Breast epithelium (tissue), 3 donors: ENCODE results near the gene CYSTM1.

Experiments
- POLR2A ChIP-seq: fragments of 450-650 bp; IDR thresholded peaks from one replicate; pipeline ENCODE4 v1.6.1; 2016; ENCODE audit warnings: antibody characterized with exemption, mild to moderate bottlenecking, moderate library complexity
- POLR2AphosphoS5 ChIP-seq, 3 donors: sonication (generic); formaldehyde crosslinking; IDR thresholded peaks; one replicate each; pipeline ENCODE4 v1.6.1; 2017; ENCODE audit warnings: antibody characterized with exemption in 3 of 3
- TF ChIP-seq, protein P1 (sequence below), 3 donors: fragments of 450-650 bp; IDR thresholded peaks; one replicate each; pipeline ENCODE4 v1.5.1; 2016 to 2017; ENCODE audit warnings: antibody characterized with exemption in 3 of 3, mild to moderate bottlenecking in 3 of 3, moderate library complexity in 3 of 3

DNA sequence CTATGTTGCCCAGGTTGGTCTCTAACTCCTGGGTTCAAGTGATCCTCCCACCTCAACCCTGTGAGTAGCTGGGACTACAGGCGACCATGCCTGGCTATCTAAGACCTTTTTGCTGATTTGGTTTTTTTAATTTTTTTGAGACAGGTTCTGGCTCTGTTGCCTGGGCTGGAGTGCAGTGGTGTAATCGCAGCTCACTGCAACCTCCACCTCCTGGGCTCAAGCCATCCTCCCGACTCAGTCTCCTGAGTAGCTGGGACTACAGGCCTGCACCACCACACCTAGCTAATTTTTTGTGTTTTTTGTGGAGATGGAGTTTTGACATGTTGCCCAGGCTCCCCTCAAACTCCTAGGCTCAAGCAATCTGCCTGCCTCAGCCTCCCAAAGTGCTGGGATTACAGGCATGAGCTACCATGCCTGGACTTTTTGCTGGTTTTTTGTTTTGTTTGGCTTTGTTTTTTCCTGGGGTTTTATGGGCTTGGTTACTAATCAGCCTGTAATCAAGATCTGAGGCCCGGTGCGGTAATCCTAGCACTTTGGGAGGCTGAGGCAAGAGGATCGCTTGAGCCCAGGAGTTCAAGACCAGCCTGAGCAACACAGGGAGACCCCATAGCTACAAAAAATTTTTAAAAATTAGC, 3.6 kb downstream of the CYSTM1 start:
- TF ChIP-seq, protein P1, sequence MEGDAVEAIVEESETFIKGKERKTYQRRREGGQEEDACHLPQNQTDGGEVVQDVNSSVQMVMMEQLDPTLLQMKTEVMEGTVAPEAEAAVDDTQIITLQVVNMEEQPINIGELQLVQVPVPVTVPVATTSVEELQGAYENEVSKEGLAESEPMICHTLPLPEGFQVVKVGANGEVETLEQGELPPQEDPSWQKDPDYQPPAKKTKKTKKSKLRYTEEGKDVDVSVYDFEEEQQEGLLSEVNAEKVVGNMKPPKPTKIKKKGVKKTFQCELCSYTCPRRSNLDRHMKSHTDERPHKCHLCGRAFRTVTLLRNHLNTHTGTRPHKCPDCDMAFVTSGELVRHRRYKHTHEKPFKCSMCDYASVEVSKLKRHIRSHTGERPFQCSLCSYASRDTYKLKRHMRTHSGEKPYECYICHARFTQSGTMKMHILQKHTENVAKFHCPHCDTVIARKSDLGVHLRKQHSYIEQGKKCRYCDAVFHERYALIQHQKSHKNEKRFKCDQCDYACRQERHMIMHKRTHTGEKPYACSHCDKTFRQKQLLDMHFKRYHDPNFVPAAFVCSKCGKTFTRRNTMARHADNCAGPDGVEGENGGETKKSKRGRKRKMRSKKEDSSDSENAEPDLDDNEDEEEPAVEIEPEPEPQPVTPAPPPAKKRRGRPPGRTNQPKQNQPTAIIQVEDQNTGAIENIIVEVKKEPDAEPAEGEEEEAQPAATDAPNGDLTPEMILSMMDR (IDR thresholded peaks at IDR 0.05) = no peak
- TF ChIP-seq POLR2A = no peak
- TF ChIP-seq POLR2AphosphoS5 (IDR thresholded peaks at IDR 0.05) = no peak
